Measurements from ENCODE around the gene SLC5A5. TPM values are rescaled to one million over a fixed set of nuclear protein-coding genes. Genes with fewer than 3 reads are reported as not detected.
"Not testable (repeated sequence)": the region's sequence is repeated elsewhere in the genome, so short reads cannot be mapped to it uniquely, and the experiment has no call there.

SLC5A5 gene
- total RNA-seq, 1 donor from 2014 or later, result not detected

DNA sequence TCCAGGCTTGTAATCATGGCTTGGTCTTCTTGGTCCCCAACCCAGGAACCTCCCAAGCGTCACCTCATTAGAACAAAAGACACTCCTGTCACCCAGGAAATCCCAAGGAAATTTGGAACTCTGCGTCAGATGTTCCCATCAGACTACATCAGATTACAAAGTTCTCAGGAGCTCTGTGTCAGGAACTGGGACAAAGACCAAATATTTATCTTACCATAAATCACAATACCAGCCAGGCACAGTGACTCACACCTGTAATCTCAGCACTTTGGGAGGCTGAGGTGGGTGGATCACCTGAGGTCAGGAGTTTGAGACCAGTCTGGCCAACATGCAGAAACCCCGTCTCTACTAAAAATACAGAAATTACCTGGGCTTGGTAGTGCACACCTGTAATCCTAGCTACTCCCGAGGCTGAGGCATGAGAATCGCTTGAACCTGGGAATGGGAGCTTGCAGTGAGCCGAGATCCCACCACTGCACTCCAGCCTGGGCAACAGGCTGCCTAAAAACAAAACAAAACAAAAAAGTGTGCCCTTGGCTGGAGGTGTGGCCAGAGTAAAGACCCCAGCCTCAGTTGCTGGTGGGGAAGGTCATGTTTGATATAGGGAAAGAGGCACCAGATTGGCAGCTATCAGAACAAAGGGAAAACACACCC, 44.3 kb downstream of the SLC5A5 start:
- Mint-ChIP-seq H3K4me1 (no peaks in the 10 kb centered on the region), H3K27ac (no peak overlapping the region), H3K36me3 (no peaks in the 10 kb centered on the region), H3K9me3 (peaks cover 5% of the 10 kb centered on the region), H3K4me3 (no peak overlapping the region), H3K27me3 (ENCODE audit: low read depth) (no peaks in the 10 kb centered on the region)
- TF ChIP-seq, protein P1, sequence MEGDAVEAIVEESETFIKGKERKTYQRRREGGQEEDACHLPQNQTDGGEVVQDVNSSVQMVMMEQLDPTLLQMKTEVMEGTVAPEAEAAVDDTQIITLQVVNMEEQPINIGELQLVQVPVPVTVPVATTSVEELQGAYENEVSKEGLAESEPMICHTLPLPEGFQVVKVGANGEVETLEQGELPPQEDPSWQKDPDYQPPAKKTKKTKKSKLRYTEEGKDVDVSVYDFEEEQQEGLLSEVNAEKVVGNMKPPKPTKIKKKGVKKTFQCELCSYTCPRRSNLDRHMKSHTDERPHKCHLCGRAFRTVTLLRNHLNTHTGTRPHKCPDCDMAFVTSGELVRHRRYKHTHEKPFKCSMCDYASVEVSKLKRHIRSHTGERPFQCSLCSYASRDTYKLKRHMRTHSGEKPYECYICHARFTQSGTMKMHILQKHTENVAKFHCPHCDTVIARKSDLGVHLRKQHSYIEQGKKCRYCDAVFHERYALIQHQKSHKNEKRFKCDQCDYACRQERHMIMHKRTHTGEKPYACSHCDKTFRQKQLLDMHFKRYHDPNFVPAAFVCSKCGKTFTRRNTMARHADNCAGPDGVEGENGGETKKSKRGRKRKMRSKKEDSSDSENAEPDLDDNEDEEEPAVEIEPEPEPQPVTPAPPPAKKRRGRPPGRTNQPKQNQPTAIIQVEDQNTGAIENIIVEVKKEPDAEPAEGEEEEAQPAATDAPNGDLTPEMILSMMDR (IDR thresholded peaks at IDR 0.05; ENCODE audit: unreplicated experiment), result no peak
- DNase-seq (ENCODE audit: low spot score in 2 of 2, unreplicated experiment in 2 of 2), result no peak

DNA sequence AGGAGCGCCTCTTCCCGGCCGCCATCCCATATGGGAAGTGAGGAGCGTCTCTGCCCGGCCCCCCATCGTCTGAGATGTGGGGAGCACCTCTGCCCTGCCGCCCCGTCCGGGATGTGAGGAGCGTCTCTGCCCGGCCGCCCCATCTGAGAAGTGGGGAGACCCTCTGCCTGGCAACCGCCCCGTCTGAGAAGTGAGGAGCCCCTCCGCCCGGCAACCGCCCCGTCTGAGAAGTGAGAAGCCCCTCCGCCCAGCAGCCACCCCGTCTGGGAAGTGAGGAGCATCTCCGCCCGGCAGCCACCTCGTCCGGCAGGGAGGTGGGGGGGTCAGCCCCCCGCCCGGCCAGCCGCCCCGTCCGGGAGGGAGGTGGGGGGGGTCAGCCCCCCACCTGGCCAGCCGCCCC, 46.4 kb downstream of the SLC5A5 start:
- H3K27me3 Mint-ChIP-seq (ENCODE audit: low read depth); H3K36me3 Mint-ChIP-seq; H3K9me3 Mint-ChIP-seq; H3K27ac Mint-ChIP-seq; H3K4me1 Mint-ChIP-seq; H3K4me3 Mint-ChIP-seq; DNase-seq (ENCODE audit: low spot score in 2 of 2, unreplicated experiment in 2 of 2): not testable (repeated sequence)

DNA sequence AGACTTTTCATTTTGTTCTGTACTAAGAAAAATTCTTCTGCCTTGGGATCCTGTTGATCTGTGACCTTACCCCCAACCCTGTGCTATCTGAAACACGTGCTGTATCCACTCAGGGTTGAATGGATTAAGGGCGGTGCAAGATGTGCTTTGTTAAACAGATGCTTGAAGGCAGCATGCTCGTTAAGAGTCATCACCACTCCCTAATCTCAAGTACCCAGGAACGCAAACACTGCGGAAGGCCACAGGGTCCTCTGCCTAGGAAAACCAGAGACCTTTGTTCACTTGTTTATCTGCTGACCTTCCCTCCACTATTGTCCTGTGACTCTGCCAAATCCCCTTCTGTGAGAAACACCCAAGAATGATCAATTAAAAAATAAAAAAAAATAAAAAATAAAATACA, 47.4 kb downstream of the SLC5A5 start:
- not testable (repeated sequence) for H3K4me1 Mint-ChIP-seq; H3K4me3 Mint-ChIP-seq; H3K9me3 Mint-ChIP-seq; H3K36me3 Mint-ChIP-seq; H3K27me3 Mint-ChIP-seq (ENCODE audit: low read depth); H3K27ac Mint-ChIP-seq; DNase-seq (ENCODE audit: low spot score in 2 of 2, unreplicated experiment in 2 of 2)

DNA sequence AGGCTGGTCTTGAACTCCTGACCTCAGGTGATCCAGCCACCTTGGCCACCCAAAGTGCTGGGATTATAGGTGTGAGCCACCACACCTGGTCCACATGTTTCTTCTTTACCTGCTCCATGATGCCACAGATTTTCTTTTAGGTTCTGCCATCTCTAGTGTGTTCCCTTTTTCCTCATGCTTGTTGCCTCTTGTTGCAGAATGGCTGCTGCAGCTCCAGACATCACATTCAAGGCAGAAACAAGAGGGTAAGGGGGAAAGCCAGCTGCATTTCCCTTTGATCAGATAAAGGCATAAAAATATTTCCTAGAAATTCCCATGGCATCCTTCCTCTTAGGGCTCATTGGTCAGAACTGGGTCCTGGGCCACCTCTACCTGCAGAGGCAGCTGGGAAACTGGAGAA, 48.8 kb downstream of the SLC5A5 start:
- H3K36me3 Mint-ChIP-seq, result no peaks in the 10 kb centered on the region
- no peaks in the 10 kb centered on the region for H3K9me3 Mint-ChIP-seq
- TF ChIP-seq, protein P1 (IDR thresholded peaks at IDR 0.05; ENCODE audit: unreplicated experiment), result no peak
- no peak overlapping the region for H3K27ac Mint-ChIP-seq
- no peaks in the 10 kb centered on the region for H3K27me3 Mint-ChIP-seq (ENCODE audit: low read depth)
- no peak overlapping the region for H3K4me3 Mint-ChIP-seq
- H3K4me1 Mint-ChIP-seq, result no peaks in the 10 kb centered on the region
- no peak for DNase-seq (ENCODE audit: low spot score in 2 of 2, unreplicated experiment in 2 of 2)

DNA sequence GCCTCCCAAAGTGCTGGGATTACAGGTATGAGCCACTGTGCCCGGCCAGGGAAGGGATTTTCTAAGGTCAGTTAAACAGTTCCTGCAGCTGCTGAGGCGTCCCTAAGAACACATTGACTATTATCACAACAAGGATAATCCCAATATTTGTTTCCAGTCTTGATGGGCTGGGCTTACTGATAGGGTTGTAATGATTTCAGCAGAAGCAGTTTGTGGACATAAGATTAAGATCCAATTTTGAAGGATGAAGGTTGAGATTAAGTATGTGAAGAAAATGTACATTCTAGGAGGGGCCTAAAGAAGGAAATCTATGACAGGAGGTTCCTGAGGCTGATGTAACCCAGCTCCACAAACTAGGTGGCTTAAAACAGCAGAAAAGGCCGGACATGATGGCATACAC, 50.4 kb downstream of the SLC5A5 start:
- H3K36me3 Mint-ChIP-seq, result no peaks in the 10 kb centered on the region
- peaks cover 2% of the 10 kb centered on the region for H3K27me3 Mint-ChIP-seq (ENCODE audit: low read depth)
- TF ChIP-seq, protein P1 (IDR thresholded peaks at IDR 0.05; ENCODE audit: unreplicated experiment), result no peak
- no peak overlapping the region for H3K4me3 Mint-ChIP-seq
- H3K27ac Mint-ChIP-seq, result no peak overlapping the region
- H3K4me1 Mint-ChIP-seq, result no peaks in the 10 kb centered on the region
- DNase-seq (ENCODE audit: low spot score in 2 of 2, unreplicated experiment in 2 of 2), result no peak
- peaks cover 3% of the 10 kb centered on the region for H3K9me3 Mint-ChIP-seq

DNA sequence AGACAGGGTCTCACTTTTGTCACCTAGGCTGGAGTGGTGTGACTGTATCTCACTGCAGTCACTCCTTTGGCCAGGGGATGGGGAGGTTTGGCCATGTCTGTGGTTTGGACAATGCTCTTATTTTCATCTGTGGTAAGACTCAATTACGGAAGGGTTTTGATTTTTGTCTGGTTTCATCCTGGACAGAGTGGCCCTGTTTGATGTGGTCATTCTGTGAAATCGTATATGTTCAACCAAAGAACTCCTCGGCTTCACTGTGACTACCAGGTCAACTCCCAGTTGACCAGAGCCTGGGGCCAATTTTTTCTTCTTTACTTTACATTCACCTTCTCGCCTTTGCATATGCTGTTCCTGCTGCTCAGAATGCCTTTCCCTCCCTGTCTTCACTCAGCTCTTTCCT, 54.3 kb downstream of the SLC5A5 start:
- no peaks in the 10 kb centered on the region for H3K36me3 Mint-ChIP-seq
- no peak overlapping the region for H3K4me3 Mint-ChIP-seq
- no peak overlapping the region for H3K27ac Mint-ChIP-seq
- TF ChIP-seq, protein P1 (IDR thresholded peaks at IDR 0.05; ENCODE audit: unreplicated experiment), result no peak
- H3K27me3 Mint-ChIP-seq (ENCODE audit: low read depth), result peaks cover 2% of the 10 kb centered on the region
- H3K4me1 Mint-ChIP-seq, result no peaks in the 10 kb centered on the region
- peaks cover 3% of the 10 kb centered on the region for H3K9me3 Mint-ChIP-seq
- DNase-seq (ENCODE audit: low spot score in 2 of 2, unreplicated experiment in 2 of 2), result no peak

DNA sequence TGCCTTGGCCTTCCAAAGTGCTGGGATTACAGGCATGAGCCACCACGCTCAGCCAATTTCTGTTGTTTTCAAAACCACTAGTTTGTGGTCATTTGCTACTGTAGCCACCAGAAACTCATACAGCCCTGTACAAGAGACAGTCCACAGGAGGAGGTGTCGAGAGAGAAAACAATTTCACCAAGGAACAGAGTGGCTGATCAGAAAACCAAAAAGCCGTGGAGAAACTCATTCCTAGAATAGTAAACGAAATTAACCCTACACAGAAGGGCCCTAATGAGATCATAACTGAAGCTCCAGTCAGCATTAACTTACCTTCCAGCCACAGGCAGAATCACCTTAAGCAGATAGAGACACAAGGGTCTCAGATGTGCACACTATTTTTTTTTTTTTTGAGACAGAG, 57.3 kb downstream of the SLC5A5 start:
- peaks cover 3% of the 10 kb centered on the region for H3K9me3 Mint-ChIP-seq
- H3K4me1 Mint-ChIP-seq, result peaks cover 15% of the 10 kb centered on the region
- peaks cover 2% of the 10 kb centered on the region for H3K27me3 Mint-ChIP-seq (ENCODE audit: low read depth)
- no peak overlapping the region for H3K4me3 Mint-ChIP-seq
- H3K36me3 Mint-ChIP-seq, result no peaks in the 10 kb centered on the region
- no peak overlapping the region for H3K27ac Mint-ChIP-seq
- TF ChIP-seq, protein P1 (IDR thresholded peaks at IDR 0.05; ENCODE audit: unreplicated experiment), result no peak
- DNase-seq (ENCODE audit: low spot score in 2 of 2, unreplicated experiment in 2 of 2), result no peak
